Occipital lobe (tissue), 2 donors: ENCODE data around the gene LRRC42. TPM values are rescaled to one million over a fixed set of nuclear protein-coding genes. Genes with fewer than 3 reads are reported as not detected.
"Not testable (repeated sequence)": the region's sequence is repeated elsewhere in the genome, so short reads cannot be mapped to it uniquely, and the experiment has no call there.

Source experiments
- DNase-seq: peaks from one replicate; lab custom pipeline; 2025; lab: John Stamatoyannopoulos, UW
- total RNA-seq: library from RNA; depleted of rRNA; stranded (reverse); fragments of >200 nt; gene quantifications from one replicate; pipeline ENCODE4 v1.2.3, GENCODE V29; 2014

The LRRC42 gene
- total RNA-seq, 1 donor from 2014 or later: 23.1 TPM

GRCh38 chr1:54003750-54004480 is 57.8 kb downstream of the LRRC42 start:
- DNase-seq: not testable (repeated sequence)

GRCh38 chr1:54004481-54005049 is 58.4 kb downstream of the LRRC42 start:
- no peak for DNase-seq

- DNase-seq: no peak
These were observed 60.4 kb downstream of the LRRC42 start for GRCh38 chr1:54006508-54006907.

GRCh38 chr1:54007613-54008012 is 61.5 kb downstream of the LRRC42 start:
- no peak for DNase-seq

DNA sequence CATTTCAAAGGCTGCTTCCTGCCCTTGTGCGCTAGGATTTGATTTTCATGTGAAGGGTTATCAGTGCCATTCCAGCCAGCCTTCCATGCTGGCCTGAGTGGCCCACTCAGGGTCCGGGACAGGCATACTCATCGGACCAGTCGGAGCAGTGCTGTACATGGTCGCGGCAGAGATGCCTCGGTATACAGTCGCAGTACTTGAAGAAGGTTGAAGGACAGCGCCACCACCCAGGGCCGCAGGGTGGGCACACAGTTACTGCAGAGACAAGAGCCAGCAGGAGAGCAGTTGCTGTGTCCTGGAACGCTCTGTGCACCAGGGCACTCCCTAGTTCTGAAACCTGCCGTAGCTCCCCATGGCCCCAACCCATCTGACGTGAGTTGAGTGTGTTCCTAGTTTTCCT is 62.7 kb downstream of the LRRC42 start:
- no peak for DNase-seq

DNA sequence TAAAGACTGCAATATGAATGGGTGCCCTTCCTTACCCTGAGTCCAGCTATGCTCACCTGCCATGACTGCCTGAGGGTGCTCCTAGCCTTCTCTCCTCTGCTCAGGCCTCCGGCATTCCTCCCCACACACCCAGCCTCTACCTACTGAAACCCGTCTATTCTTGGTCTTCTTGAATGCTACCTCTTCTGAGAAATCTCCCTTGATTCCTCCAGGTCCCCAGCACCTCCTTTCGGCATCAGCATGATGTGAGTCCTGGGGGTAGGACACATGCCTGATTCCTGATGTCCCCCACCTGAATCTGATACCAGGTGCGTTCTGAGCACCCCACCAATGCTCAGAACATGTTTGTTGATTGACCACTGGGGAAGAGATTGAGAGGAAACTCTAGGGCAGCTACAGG is 63.3 kb downstream of the LRRC42 start:
- no peak for DNase-seq

DNA sequence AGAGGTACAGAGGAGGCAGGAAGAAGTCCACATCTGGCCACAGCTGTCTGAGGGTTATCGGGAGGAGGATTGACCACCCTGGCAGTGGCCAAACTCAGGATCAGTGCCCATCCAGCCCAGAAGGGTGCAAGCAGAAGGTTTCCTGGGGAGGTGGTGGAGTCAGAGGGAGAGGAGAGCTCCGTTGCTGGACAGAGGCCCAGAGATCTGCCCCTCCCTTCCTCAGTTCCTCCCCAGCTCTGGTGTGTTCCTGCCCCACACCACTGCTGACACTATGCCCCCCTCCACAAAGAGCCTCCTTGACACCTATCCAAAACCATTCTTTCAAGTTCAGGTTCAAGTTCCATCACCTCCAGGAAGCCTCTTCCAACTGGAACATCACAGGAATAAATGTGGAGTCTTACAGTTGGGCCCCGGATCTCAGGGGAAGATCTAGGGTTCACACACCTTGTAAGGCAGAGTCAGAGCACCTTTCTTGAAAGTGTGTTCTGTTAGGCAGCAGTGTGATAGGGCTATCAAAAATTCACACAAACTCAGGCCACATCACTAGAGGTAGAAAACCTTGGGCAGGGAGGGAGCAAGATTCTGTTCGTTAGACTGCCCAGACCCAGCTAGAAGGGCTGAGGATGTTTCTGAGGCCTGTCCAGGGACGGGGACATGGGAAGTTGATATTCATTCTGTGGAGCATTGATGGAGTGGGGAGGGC is 64.4 kb downstream of the LRRC42 start:
- DNase-seq: no peak

GRCh38 chr1:54011316-54012007 is 65.3 kb downstream of the LRRC42 start:
- DNase-seq: no peak

- DNase-seq: no peak
These were observed 65.8 kb downstream of the LRRC42 start for GRCh38 chr1:54012008-54012325.

DNA sequence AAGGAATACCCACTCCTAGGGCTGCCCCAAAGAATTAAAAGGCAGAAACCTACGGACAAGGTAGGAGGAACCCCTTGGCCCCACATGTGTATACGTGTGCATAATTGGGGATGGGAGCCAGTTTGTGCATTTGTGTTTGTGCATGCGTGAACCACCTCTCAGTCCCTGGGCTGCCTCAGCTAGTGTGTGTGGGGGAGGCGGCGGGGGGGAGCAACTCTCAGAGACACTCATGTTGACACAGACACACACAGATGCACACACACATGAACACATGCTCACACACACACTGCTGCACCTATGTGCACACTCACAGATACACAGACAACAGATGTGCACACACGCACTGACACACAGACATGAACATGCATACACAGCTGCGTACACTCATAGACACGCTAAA is 66.7 kb downstream of the LRRC42 start:
- no peak for DNase-seq

- no peak for DNase-seq
These were observed 67.4 kb downstream of the LRRC42 start for GRCh38 chr1:54013393-54014008.

DNA sequence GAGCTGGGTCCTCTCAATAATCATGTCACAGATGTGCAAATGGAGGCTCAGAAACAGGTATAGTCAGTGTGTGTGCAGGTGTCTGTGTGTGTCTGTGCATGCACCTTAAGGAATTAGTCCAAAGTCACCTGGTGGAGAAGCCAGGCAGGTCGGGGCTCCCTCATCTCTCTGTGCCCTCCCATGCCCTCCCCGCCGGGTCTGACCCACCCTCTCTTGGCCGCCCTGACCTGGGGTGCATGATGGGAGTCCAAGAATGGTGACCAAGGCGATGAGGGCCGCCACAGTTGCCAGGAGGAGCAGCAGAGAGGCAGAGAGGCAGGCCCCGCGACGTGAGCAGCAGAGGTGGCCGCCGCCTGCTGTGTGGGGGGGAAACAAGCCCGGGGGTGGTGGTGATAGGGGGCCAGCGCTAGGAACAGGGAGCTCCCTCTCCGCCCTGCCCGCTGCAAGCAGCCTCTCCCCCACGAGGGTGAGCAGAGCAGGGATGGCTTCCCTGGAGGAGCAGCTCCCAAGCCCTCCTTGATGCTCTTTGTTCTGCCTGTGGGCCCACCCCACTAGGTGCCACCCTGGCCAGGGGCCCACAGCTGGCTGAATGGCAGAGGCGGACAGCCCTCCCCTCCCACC is 68.0 kb downstream of the LRRC42 start:
- DNase-seq: no peak

GRCh38 chr1:54016343-54017282 is 70.5 kb downstream of the LRRC42 start:
- DNase-seq: no peak

Other genes with a start within 250 kb of the LRRC42 start
- not detected for gene GLIS1, start 207.2 kb upstream of the LRRC42 start, total RNA-seq
- 50.4 TPM for gene NDC1, start 108.1 kb upstream of the LRRC42 start, total RNA-seq
- gene YIPF1, start 56.6 kb upstream of the LRRC42 start, total RNA-seq: 13.7 TPM
- gene DIO1, start 52.2 kb upstream of the LRRC42 start, total RNA-seq: not detected
- gene IFT25, start 651 bp upstream of the LRRC42 start, total RNA-seq: 21.2 TPM
- not detected for gene LDLRAD1, start 71.8 kb downstream of the LRRC42 start, total RNA-seq
- gene TMEM59, start 106.9 kb downstream of the LRRC42 start, total RNA-seq: 122 TPM
- gene TCEANC2, start 107.3 kb downstream of the LRRC42 start, total RNA-seq: 7.0 TPM
- gene CDCP2, start 206.7 kb downstream of the LRRC42 start, total RNA-seq: not detected